ENCODE data around the gene MMGT1.

MMGT1 gene

GRCh38 chrX:135981010-135981409, 7.2 kb upstream of the MMGT1 start:
- H3K9me3 ChIP-seq (ENCODE audit: control insufficient read depth, insufficient read depth, low read length): no peaks in the 10 kb centered on the region
- no peaks in the 10 kb centered on the region for H3K36me3 ChIP-seq (ENCODE audit: control insufficient read depth, low read length)
- no peak overlapping the region for H3K4me2 ChIP-seq (ENCODE audit: low read length)
- H3K4me1 ChIP-seq (ENCODE audit: control insufficient read depth, low read length): peaks cover 17% of the 10 kb centered on the region
- no peak overlapping the region for H3K4me3 ChIP-seq (ENCODE audit: low read length)
- TF ChIP-seq CTCF (IDR thresholded peaks at IDR 0.05; ENCODE audit: low read depth, low read length, poor library complexity, severe bottlenecking): no peak
- no peak for TF ChIP-seq EZH2phosphoT487 (IDR thresholded peaks at IDR 0.05; ENCODE audit: borderline replicate concordance, low read length)
- peaks cover 11% of the 10 kb centered on the region for H3K79me2 ChIP-seq (ENCODE audit: control insufficient read depth, low read length)
- H3K27me3 ChIP-seq (ENCODE audit: control insufficient read depth, low read length): no peaks in the 10 kb centered on the region
- no peaks in the 10 kb centered on the region for H3F3A ChIP-seq (ENCODE audit: control insufficient read depth, insufficient read depth)
- no peak overlapping the region for H3K27ac ChIP-seq (ENCODE audit: low read depth, low read length)
- no peaks in the 10 kb centered on the region for H3K9me2 ChIP-seq (replicated peaks; ENCODE audit: control insufficient read depth, low read length)
- no peaks in the 10 kb centered on the region for H4K20me1 ChIP-seq (ENCODE audit: control insufficient read depth, insufficient read depth, low read depth, low read length)

- Histone ChIP-seq H3K4me3 (ENCODE audit: low read length) (no peak overlapping the region), H3K27ac (ENCODE audit: low read depth, low read length) (no peak overlapping the region)
Measured at GRCh38 chrX:135977611-135978010, 3.8 kb upstream of the MMGT1 start.

GRCh38 chrX:135975421-135975820, 1.6 kb upstream of the MMGT1 start:
- Histone ChIP-seq H3K36me3 (ENCODE audit: control insufficient read depth, low read length) (no peaks in the 10 kb centered on the region), H3K4me2 (ENCODE audit: low read length) (no peak overlapping the region), H3K9me3 (ENCODE audit: control insufficient read depth, insufficient read depth, low read length) (no peaks in the 10 kb centered on the region)

More at GRCh38 chrX:135977611-135978010, 3.8 kb upstream of the MMGT1 start:
- no peaks in the 10 kb centered on the region for H3K9me3 ChIP-seq (ENCODE audit: control insufficient read depth, insufficient read depth, low read length)
- H3K27me3 ChIP-seq (ENCODE audit: control insufficient read depth, low read length): no peaks in the 10 kb centered on the region
- no peaks in the 10 kb centered on the region for H3K36me3 ChIP-seq (ENCODE audit: control insufficient read depth, low read length)
- peaks cover 10% of the 10 kb centered on the region for H3K79me2 ChIP-seq (ENCODE audit: control insufficient read depth, low read length)
- no peaks in the 10 kb centered on the region for H3K9me2 ChIP-seq (replicated peaks; ENCODE audit: control insufficient read depth, low read length)
- no peak overlapping the region for H3K4me2 ChIP-seq (ENCODE audit: low read length)
- no peak for TF ChIP-seq EZH2phosphoT487 (IDR thresholded peaks at IDR 0.05; ENCODE audit: borderline replicate concordance, low read length)
- TF ChIP-seq CTCF (IDR thresholded peaks at IDR 0.05; ENCODE audit: low read depth, low read length, poor library complexity, severe bottlenecking): no peak
- no peaks in the 10 kb centered on the region for H4K20me1 ChIP-seq (ENCODE audit: control insufficient read depth, insufficient read depth, low read depth, low read length)
- no peaks in the 10 kb centered on the region for H3F3A ChIP-seq (ENCODE audit: control insufficient read depth, insufficient read depth)
- H3K4me1 ChIP-seq (ENCODE audit: control insufficient read depth, low read length): peaks cover 10% of the 10 kb centered on the region

More at GRCh38 chrX:135975421-135975820, 1.6 kb upstream of the MMGT1 start:
- Histone ChIP-seq H3K27ac (ENCODE audit: low read depth, low read length) (no peak overlapping the region), H4K20me1 (ENCODE audit: control insufficient read depth, insufficient read depth, low read depth, low read length) (no peaks in the 10 kb centered on the region), H3K27me3 (ENCODE audit: control insufficient read depth, low read length) (no peaks in the 10 kb centered on the region), H3F3A (ENCODE audit: control insufficient read depth, insufficient read depth) (no peaks in the 10 kb centered on the region), H3K4me3 (ENCODE audit: low read length) (no peak overlapping the region), H3K79me2 (ENCODE audit: control insufficient read depth, low read length) (peaks cover 26% of the 10 kb centered on the region), H3K9me2 (replicated peaks; ENCODE audit: control insufficient read depth, low read length) (no peaks in the 10 kb centered on the region), H3K4me1 (ENCODE audit: control insufficient read depth, low read length) (peaks cover 19% of the 10 kb centered on the region)
- no peak for TF ChIP-seq CTCF (IDR thresholded peaks at IDR 0.05; ENCODE audit: low read depth, low read length, poor library complexity, severe bottlenecking)
- TF ChIP-seq EZH2phosphoT487 (IDR thresholded peaks at IDR 0.05; ENCODE audit: borderline replicate concordance, low read length): no peak
